Left lung (tissue), 10 donors: ENCODE results near the gene PCBP3. TPM values are rescaled to one million over a fixed set of nuclear protein-coding genes. Genes with fewer than 3 reads are reported as not detected.

Experiments used
- ATAC-seq: fragments of 200-7000 bp; cut with Tn5 transposase; one replicate; pipeline ENCODE4 v1.9.1; 2020; ENCODE audit warnings: moderate library complexity
- DNase-seq, 4 donors: peaks; one replicate each; pipeline ENCODE4 v3.0.0-alpha.2; 2013 to 2020
- H3K27ac ChIP-seq, 2 donors: fragments of 200-600 bp; sonication (generic) in 1 of 2; one replicate each; pipeline versions ENCODE4 v1.5.0 to v1.8.0; 2020 to 2021
- H3K27me3 ChIP-seq, 2 donors: fragments of 200-600 bp; sonication (generic) in 1 of 2; one replicate each; pipeline versions ENCODE4 v1.5.0 to v1.8.0; 2020 to 2021
- H3K36me3 ChIP-seq, 2 donors: fragments of 200-600 bp; sonication (generic) in 1 of 2; one replicate each; pipeline versions ENCODE4 v1.5.0 to v1.8.0; 2020 to 2021
- H3K4me1 ChIP-seq, 2 donors: fragments of 200-600 bp; one replicate each; pipeline ENCODE4 v1.8.0; 2021
- H3K4me3 ChIP-seq, 2 donors: fragments of 200-600 bp; sonication (generic) in 1 of 2; one replicate each; pipeline versions ENCODE4 v1.5.0 to v1.8.0; 2020 to 2021; ENCODE audit warnings: mild to moderate bottlenecking in 1 of 2
- H3K9me3 ChIP-seq, 2 donors: fragments of 200-600 bp; sonication (generic) in 1 of 2; one replicate each; pipeline versions ENCODE4 v1.5.0 to v1.8.0; 2020 to 2021
- intact Hi-C, 2 donors: fragments of 100-400 bp; cut with DNase I; formaldehyde crosslinking; loops; one replicate each; pipeline versions ENCODE4 v1.11.2 to v1.14.2; 2022
- polyA plus RNA-seq, 6 donors: library from polyadenylated mRNA; unstranded; fragments of 120-200 nt; gene quantifications; one replicate each; pipeline ENCODE4 v1.2.1, GENCODE V29; 2013; ENCODE audit not compliant: insufficient read length in 6 of 6
- total RNA-seq, 2 donors: library from RNA; stranded (reverse); fragmentation: NEBNext Ultra II Directional; extraction: Animal tissue kit (Norgen Biotek cat#: 25700); gene quantifications; one replicate each; pipeline ENCODE4 v1.2.1, GENCODE V29; 2021
- TF ChIP-seq, protein P1 (sequence below), 2 donors: fragments of 200-600 bp; sonication (generic) in 1 of 2; IDR thresholded peaks; one replicate each; pipeline versions ENCODE4 v1.5.0 to v1.8.0; 2021; ENCODE audit warnings: antibody characterized with exemption in 2 of 2
- donor health status: DM: no; HTN: yes; CAD: no.
- donor health status: DM: no; HTN: no; CAD: no.

The PCBP3 gene
- total and polyA plus RNA-seq, 8 donors = 2.1 to 13.8 (median 3.0) TPM

DNA sequence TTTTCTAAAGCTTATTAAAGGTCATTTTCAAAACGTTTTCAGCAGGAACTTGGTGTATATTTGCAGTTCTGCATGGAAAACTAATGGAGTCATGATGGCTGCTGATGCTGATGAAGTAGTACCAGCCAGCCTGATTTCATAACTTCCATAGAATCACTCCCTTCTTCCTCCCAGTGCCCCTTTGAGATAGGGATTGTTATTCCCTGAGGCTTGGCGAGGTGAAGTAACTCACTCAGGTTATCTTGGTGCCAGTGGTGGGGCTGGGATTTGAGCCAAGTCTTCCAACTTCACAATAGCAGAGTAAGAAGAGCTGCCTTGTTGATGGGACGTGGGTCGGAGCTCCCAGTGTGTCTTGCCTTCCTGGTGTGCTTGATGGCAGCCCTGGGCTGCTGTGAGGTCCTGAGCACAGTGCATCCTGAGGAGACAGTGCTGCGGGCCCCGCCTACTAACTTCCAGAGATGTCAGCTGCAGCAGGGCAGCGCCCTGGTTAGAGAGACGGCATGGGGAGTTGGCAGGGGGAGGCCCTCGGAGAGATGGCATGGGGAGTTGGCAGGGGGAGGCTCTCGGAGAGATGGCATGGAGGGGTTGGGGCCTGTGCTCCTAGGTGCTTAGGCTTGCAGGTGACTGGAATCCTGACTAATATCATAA is 92.6 kb downstream of the PCBP3 start:
- intact Hi-C loops = no loop called here
- Histone ChIP-seq H3K27ac (no peak overlapping the region), H3K9me3 (peaks cover 0 to 2% of the 10 kb centered on the region in 2 donors), H3K4me1 (no peaks in the 10 kb centered on the region), H3K36me3 (no peaks in the 10 kb centered on the region), H3K4me3 (no peak overlapping the region), H3K27me3 (no peaks in the 10 kb centered on the region)
- ATAC-seq (no peak), DNase-seq (no peak)
- TF ChIP-seq, protein P1, sequence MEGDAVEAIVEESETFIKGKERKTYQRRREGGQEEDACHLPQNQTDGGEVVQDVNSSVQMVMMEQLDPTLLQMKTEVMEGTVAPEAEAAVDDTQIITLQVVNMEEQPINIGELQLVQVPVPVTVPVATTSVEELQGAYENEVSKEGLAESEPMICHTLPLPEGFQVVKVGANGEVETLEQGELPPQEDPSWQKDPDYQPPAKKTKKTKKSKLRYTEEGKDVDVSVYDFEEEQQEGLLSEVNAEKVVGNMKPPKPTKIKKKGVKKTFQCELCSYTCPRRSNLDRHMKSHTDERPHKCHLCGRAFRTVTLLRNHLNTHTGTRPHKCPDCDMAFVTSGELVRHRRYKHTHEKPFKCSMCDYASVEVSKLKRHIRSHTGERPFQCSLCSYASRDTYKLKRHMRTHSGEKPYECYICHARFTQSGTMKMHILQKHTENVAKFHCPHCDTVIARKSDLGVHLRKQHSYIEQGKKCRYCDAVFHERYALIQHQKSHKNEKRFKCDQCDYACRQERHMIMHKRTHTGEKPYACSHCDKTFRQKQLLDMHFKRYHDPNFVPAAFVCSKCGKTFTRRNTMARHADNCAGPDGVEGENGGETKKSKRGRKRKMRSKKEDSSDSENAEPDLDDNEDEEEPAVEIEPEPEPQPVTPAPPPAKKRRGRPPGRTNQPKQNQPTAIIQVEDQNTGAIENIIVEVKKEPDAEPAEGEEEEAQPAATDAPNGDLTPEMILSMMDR (IDR thresholded peaks at IDR 0.05) = no peak

DNA sequence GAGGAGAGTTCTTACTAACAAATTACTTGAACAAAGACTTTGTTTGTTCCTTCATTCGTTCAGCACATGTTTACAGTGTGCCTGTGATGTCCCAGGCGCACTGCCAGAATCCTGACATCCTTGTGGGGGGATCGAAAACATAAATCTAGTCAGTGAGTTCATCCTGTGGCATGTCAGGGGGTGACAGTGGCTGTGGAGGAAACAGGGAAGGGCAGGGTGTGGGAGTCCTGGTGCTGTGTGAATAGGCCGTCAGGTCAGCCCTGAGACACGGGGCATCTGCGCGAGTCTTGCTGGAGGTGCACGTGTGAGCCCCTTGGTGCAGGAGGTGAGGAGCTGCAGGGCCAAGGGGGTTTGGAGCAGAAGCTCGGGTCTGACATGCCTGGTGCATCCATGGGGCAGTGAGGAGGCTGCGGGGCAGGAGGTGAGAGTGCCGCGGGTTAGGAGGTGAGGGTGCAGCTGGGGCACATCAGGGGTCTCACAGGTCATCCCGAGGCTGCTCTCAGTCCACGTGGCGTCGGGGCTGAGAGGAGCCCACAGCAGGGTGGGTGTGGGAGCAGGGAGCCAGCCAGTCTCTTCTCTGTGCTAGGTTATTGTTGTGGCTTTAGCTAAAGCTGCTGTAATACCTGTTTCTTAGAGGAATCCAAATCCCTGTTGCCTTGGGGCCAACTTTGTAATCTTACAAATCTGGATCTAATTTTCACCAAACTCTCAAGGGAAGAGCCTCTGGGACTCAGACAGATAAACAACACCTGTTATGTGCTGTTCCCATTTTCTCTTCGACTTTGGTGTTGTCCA is 93.4 kb downstream of the PCBP3 start:
- Histone ChIP-seq H3K27me3 (no peaks in the 10 kb centered on the region), H3K9me3 (peaks cover 0 to 2% of the 10 kb centered on the region in 2 donors), H3K27ac (no peak overlapping the region), H3K36me3 (no peaks in the 10 kb centered on the region), H3K4me3 (no peak overlapping the region), H3K4me1 (no peaks in the 10 kb centered on the region)
- TF ChIP-seq, protein P1 (IDR thresholded peaks at IDR 0.05) = no peak
- DNase-seq (no peak), ATAC-seq (no peak)
- intact Hi-C loops = no loop called here

DNA sequence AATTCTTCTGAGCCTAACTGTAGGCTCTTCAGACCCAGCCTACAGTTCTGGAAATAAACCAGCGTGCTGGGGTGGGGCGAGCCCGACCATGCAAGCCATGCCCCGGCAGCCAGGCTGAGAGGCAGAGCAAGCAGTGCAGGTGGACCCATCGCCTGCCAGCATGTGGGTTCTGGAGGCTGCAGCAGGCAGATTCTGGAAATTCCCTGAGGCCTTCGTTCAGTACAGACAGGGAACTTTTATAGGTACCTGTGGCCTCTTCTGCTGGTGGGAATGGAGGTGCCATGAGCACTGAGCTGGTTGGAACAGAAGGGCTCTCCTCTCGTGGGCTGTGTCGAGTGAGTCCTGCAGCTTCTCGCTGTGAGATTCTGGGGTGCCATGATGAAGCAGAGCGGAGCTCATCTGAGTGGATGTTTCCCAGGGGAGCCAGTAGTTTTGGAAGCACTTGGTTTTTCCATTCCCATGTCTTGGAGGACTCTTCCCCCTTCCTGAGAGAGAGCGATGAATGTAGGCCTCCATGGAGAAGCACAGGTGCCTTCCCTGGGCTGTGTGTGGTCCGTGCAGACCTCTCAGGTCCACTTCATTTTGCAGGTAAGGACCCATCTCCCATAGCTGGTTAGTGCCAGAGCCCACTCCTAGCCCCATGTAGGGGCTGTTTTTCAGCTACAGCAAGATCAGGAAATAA is 94.1 kb downstream of the PCBP3 start:
- intact Hi-C loops = no loop called here
- Histone ChIP-seq H3K9me3 (no peaks in the 10 kb centered on the region), H3K4me1 (no peaks in the 10 kb centered on the region), H3K27ac (no peak overlapping the region), H3K36me3 (no peaks in the 10 kb centered on the region), H3K4me3 (no peak overlapping the region), H3K27me3 (no peaks in the 10 kb centered on the region)
- TF ChIP-seq, protein P1 (IDR thresholded peaks at IDR 0.05) = no peak
- DNase-seq (no peak), ATAC-seq (no peak)

DNA sequence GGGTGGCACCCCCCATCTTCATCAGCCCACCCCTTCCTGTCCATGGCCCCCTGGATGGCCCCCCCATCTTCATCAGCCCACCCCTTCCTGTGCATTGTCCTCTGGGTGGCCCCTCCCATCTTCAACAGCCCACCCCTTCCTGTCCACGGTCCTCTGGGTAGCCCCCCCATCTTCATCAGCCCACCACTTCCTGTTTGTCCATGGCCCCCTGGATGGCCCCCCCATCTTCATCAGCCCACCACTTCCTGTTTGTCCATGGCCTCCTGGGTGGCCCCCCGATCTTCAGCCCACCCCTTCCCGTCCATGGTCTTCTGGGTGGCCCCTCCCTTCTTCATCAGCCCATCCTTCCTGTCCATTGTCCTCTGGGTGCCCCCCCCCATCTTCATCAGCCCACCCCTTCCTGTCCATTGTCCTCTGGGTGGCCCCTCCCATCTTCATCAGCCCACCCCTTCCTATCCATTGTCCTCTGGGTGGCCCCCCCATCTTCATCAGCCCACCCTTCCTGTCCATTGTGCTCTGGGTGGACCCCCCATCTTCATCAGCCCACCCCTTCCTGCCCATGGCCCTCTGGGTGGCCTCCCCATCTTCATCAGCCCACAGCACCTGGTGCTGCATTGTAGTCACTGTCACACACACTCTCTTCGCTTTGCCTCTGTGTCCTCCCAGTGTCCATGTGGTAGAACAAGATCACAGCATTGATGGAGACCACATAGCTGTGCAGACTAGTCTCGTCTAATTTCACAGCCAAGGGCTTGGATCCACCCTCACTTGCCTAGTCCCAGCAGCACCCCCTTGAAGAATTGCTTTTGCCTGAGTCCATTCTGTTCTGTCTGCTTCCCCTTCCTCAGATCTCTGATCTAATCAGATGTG is 95.9 kb downstream of the PCBP3 start:
- H3K4me3 ChIP-seq = no peak overlapping the region
- TF ChIP-seq, protein P1 (IDR thresholded peaks at IDR 0.05) = no peak
- DNase-seq (no peak), ATAC-seq (no peak)
- H3K9me3 ChIP-seq = no peaks in the 10 kb centered on the region
- intact Hi-C loops = no loop called here
- no peaks in the 10 kb centered on the region for H3K27me3 ChIP-seq
- H3K27ac ChIP-seq = no peak overlapping the region
- no peaks in the 10 kb centered on the region for H3K36me3 ChIP-seq
- no peaks in the 10 kb centered on the region for H3K4me1 ChIP-seq
